Body of pancreas (tissue), 4 donors: ENCODE data around the gene ELF2. TPM values are rescaled to one million over a fixed set of nuclear protein-coding genes. Genes with fewer than 3 reads are reported as not detected.
"Not testable (repeated sequence)": the region's sequence is repeated elsewhere in the genome, so short reads cannot be mapped to it uniquely, and the experiment has no call there.

Experiments used
- ATAC-seq: fragments of 150-250 bp; one replicate; pipeline ENCODE4 v1.9.1; 2016
- DNase-seq, 4 donors: peaks; one replicate each; pipeline ENCODE4 v3.0.0-alpha.2; 2019
- H3K27ac ChIP-seq, 4 donors: fragments of 200-600 bp; sonication (generic); 1 replicate in 3 of 4; 2 replicates in 1 of 4; pipeline versions ENCODE4 v1.5.1 to v1.6.1; 2016 to 2019; ENCODE audit warnings: mild to moderate bottlenecking in 1 of 4, mixed read lengths in 1 of 4, moderate library complexity in 1 of 4
- H3K27me3 ChIP-seq, 2 donors: fragments of 200-600 bp; sonication (generic); one replicate each; pipeline ENCODE4 v1.6.0; 2016; ENCODE audit warnings: mild to moderate bottlenecking in 1 of 2
- H3K36me3 ChIP-seq, 2 donors: fragments of 200-600 bp; sonication (generic); replicated peaks in 1 of 2; 2 replicates each; pipeline ENCODE4 v1.5.1; 2016; ENCODE audit warnings: low read depth in 2 of 2; ENCODE audit not compliant: insufficient read depth in 1 of 2
- H3K4me1 ChIP-seq: fragments of 200-600 bp; sonication (generic); one replicate; pipeline ENCODE4 v1.6.0; 2016
- H3K4me3 ChIP-seq, 2 donors: fragments of 200-600 bp; sonication (generic); 1 replicate in 1 of 2; 2 replicates in 1 of 2; pipeline ENCODE4 v1.5.1; 2016 to 2019
- H3K9me3 ChIP-seq, 3 donors: fragments of 200-600 bp; sonication (generic); 1 replicate in 2 of 3; 2 replicates in 1 of 3; pipeline ENCODE4 v1.5.1; 2016
- POLR2A ChIP-seq, 3 donors: fragments of 450-650 bp; IDR thresholded peaks; one replicate each; pipeline ENCODE4 v1.6.1; 2016; ENCODE audit warnings: antibody characterized with exemption in 3 of 3, mild to moderate bottlenecking in 2 of 3
- WGBS, 2 donors: methylation state at CpG; one replicate each; pipeline ENCODE4 v1.1.5; 2017; 5-methylcytosine and 5-hydroxymethylcytosine counted together
- intact Hi-C: fragments of 100-400 bp; cut with DNase I; formaldehyde crosslinking; loops from one replicate; pipeline ENCODE4 v1.15.1; 2023
- total RNA-seq, 2 donors: library from RNA; depleted of rRNA; stranded (reverse); fragments of >200 nt; gene quantifications; one replicate each; pipeline ENCODE4 v1.1.0, GENCODE V29; 2016
- TF ChIP-seq, protein P1 (sequence below), 7 experiments: fragments of 450-650 bp in 4 of 7; fragments of 200-600 bp in 3 of 7; sonication (generic) in 3 of 7; IDR thresholded peaks; one replicate each; pipeline ENCODE4 v1.5.1; 2016 to 2019; ENCODE audit warnings: antibody characterized with exemption in 7 of 7

Gene ELF2
- total RNA-seq, 2 donors from 2014 or later = 25.4 to 42.5 TPM

DNA sequence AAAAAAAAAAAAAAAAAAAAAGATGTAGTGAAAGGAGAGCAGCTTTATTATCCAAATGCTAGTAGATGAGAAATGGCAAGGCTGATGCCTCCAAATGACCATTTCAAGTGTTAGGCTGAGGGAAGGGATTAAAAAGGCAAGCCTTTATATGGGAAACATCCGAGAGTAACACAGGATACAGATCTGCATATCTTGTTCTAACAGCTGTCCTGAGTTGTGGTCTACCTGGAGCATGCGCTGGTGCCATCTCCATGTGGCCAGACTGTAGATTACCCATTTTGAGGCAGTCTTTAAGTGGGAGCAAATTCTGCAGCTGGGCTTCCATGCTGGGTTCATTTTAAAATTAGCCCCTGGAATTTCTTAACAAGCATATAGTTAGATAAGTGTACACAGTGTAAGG is 26.0 kb upstream of the ELF2 start:
- Histone ChIP-seq H3K27me3 (no peaks in the 10 kb centered on the region), H3K9me3 (peaks cover 0 to 3% (median 0%) of the 10 kb centered on the region in 3 donors), H3K4me3 (no peak overlapping the region), H3K4me1 (no peaks in the 10 kb centered on the region), H3K36me3 (no peaks in the 10 kb centered on the region), H3K27ac (no peak overlapping the region)
- intact Hi-C loops = no loop called here
- TF ChIP-seq, protein P1, sequence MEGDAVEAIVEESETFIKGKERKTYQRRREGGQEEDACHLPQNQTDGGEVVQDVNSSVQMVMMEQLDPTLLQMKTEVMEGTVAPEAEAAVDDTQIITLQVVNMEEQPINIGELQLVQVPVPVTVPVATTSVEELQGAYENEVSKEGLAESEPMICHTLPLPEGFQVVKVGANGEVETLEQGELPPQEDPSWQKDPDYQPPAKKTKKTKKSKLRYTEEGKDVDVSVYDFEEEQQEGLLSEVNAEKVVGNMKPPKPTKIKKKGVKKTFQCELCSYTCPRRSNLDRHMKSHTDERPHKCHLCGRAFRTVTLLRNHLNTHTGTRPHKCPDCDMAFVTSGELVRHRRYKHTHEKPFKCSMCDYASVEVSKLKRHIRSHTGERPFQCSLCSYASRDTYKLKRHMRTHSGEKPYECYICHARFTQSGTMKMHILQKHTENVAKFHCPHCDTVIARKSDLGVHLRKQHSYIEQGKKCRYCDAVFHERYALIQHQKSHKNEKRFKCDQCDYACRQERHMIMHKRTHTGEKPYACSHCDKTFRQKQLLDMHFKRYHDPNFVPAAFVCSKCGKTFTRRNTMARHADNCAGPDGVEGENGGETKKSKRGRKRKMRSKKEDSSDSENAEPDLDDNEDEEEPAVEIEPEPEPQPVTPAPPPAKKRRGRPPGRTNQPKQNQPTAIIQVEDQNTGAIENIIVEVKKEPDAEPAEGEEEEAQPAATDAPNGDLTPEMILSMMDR (IDR thresholded peaks at IDR 0.05) = no peak
- TF ChIP-seq POLR2A (IDR thresholded peaks at IDR 0.05) = no peak
- WGBS, 2 donors = 94 to 95% methylated on average over 2 of the region's 2 CpGs
- DNase-seq (no peak), ATAC-seq (no peak)

GRCh38 chr4:139200506-139200905 is 23.5 kb upstream of the ELF2 start:
- Histone ChIP-seq H3K27me3 (no peaks in the 10 kb centered on the region), H3K36me3 (no peaks in the 10 kb centered on the region), H3K4me1 (no peaks in the 10 kb centered on the region), H3K9me3 (peaks cover 0 to 3% (median 0%) of the 10 kb centered on the region in 3 donors), H3K4me3 (no peak overlapping the region), H3K27ac (no peak overlapping the region)
- ATAC-seq (no peak), DNase-seq (no peak)
- TF ChIP-seq, protein P1 (IDR thresholded peaks at IDR 0.05) = no peak
- no peak for TF ChIP-seq POLR2A (IDR thresholded peaks at IDR 0.05)
- 93 to 96% methylated on average over 4 of the region's 4 CpGs for WGBS, 2 donors
- intact Hi-C loops = no loop called here

GRCh38 chr4:139200102-139200501 is 23.1 kb upstream of the ELF2 start:
- intact Hi-C loops = no loop called here
- 70 to 72% methylated on average over 4 of the region's 4 CpGs for WGBS, 2 donors
- ATAC-seq = no peak
- Histone ChIP-seq H3K27me3 (no peaks in the 10 kb centered on the region), H3K4me3 (no peak overlapping the region), H3K36me3 (no peaks in the 10 kb centered on the region), H3K9me3 (peaks cover 0 to 3% (median 0%) of the 10 kb centered on the region in 3 donors), H3K4me1 (no peaks in the 10 kb centered on the region), H3K27ac (no peak overlapping the region)
- no peak for DNase-seq
- TF ChIP-seq, protein P1 (IDR thresholded peaks at IDR 0.05) = no peak
- no peak for TF ChIP-seq POLR2A (IDR thresholded peaks at IDR 0.05)

DNA sequence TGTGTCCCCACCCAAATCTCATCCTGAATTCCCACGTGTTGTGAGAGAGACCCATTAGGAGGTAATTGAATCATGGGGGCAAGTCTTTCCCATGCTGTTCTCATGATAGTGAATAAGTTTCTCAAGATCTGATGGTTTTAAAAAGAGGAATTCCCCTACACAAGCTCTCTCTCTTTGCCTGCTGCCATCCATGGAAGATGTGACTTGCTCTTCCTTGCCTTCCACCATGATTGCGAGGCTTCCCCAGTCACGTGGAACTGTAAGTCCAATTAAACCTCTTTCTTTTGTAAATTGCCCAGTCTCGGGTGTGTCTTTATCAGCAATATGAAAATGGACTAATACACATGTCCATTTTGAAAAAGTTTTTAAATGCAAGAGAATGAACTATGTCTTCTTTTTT is 20.2 kb upstream of the ELF2 start:
- 73 to 74% methylated on average over 4 of the region's 4 CpGs for WGBS, 2 donors
- H3K27me3 ChIP-seq, H3K36me3 ChIP-seq, H3K9me3 ChIP-seq, intact Hi-C loops, H3K4me1 ChIP-seq, DNase-seq, H3K4me3 ChIP-seq, ATAC-seq, H3K27ac ChIP-seq: not testable (repeated sequence)

GRCh38 chr4:139196462-139196861 is 19.4 kb upstream of the ELF2 start:
- ATAC-seq = no peak
- Histone ChIP-seq H3K27ac (no peak overlapping the region), H3K4me1 (no peaks in the 10 kb centered on the region), H3K4me3 (no peak overlapping the region), H3K9me3 (no peaks in the 10 kb centered on the region), H3K36me3 (no peaks in the 10 kb centered on the region), H3K27me3 (no peaks in the 10 kb centered on the region)
- intact Hi-C loops = no loop called here
- DNase-seq = no peak
- TF ChIP-seq POLR2A (IDR thresholded peaks at IDR 0.05) = no peak
- TF ChIP-seq, protein P1 (IDR thresholded peaks at IDR 0.05) = no peak
- WGBS, 2 donors = 88 to 95% methylated on average over 3 of the region's 3 CpGs
